Skin epidermis (tissue), 12 donors: Measurements from ENCODE around the gene DYNC1LI1.
A peak's percentile ranks its signal among the peaks of the same experiment; 100 is the strongest.
"Not testable (repeated sequence)": the region's sequence is repeated elsewhere in the genome, so short reads cannot be mapped to it uniquely, and the experiment has no call there.

Experiments
- H3K27ac ChIP-seq, 21 experiments: fragments of 200-600 bp; sonication (generic) in 11 of 21; one replicate each; pipeline ENCODE4 v1.5.0; 2020; ENCODE audit warnings: mild to moderate bottlenecking in 3 of 21, inconsistent platforms in 2 of 21, moderate library complexity in 2 of 21
- H3K4me3 ChIP-seq, 7 experiments: fragments of 200-600 bp; sonication (generic) in 2 of 7; one replicate each; pipeline ENCODE4 v1.5.0; 2020; ENCODE audit warnings: inconsistent platforms in 2 of 7, mild to moderate bottlenecking in 2 of 7, moderate library complexity in 1 of 7

The DYNC1LI1 gene

DNA sequence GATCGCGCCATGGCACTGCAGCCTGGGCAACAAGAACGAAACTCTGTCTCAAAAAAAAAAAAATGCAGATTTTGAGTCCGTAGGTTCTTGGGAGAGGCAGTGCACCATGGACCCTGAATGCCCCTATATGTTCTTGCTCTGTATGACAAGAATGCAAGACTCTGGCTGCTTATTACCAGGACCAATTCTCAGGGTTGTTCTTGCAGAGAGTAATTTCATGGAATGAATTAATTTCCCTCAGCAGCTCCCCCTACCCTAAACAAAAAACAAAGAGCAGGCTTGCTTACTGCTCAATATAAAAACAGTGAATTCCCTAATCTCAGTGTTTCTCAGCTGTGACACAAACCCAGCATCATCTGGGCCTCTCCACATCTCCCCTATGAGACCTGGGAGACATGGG, 20.5 kb upstream of the DYNC1LI1 start:
- Histone ChIP-seq H3K4me3 (no peak overlapping the region), H3K27ac (no peak overlapping the region)

DNA sequence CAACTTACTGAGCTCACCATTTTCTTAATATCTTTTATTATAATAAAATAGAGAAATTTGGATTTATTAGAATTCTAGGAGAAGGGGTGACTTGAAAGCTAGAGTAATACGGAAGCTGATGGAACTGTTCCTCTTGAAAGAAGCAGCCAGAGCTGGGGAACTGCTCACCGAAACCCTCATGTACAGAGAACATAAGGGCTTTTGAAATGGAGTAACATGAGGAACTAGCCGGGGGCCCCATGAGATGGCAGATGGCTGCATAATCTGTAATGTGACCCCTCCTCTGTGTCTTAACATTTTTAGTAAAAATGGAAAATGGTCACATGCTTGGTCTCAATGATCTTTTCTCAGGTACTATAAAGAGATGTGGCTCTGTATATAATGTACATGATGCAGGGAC, 15.7 kb upstream of the DYNC1LI1 start:
- H3K27ac ChIP-seq = no peak overlapping the region
- H3K4me3 ChIP-seq = no peak overlapping the region

DNA sequence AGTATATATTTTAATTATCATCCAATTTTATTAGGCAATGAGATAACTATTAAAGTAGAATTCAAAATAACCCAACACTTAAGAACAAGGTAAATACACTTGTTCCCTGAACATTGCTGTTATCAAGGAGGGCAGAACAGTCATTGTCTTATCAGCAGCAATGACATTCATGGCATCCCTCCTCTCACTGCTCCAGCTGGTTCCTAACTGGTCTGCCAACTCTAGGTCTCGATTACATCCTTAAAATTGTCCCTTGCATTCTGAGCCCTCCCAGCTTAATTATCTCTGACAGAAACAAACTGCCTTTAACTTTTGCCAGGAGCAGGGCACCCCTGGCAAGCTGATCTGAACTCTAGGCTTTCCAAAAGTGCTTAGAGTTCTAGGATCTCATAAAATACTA, 14.0 kb upstream of the DYNC1LI1 start:
- Histone ChIP-seq H3K4me3 (no peak overlapping the region), H3K27ac (no peak overlapping the region)

DNA sequence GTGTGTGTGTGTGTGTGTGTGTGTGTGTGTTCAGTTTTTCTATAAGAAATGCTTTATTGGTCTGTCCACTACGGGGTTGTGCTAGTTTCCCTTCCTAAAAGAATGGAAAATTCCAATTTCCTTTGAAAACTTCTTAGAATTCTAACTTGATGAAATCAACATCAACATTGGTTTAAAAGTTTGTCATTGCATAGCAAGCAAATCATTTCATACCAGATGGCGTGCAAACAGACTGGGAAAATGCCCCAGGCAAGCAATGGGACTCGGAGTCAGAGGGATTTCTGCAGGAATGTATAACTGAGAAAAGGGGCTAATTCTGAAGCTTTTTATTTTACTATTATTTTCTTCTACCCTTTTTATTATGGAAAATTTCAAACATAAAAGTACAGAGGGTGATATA, 13.1 kb upstream of the DYNC1LI1 start:
- no peak overlapping the region for H3K4me3 ChIP-seq

DNA sequence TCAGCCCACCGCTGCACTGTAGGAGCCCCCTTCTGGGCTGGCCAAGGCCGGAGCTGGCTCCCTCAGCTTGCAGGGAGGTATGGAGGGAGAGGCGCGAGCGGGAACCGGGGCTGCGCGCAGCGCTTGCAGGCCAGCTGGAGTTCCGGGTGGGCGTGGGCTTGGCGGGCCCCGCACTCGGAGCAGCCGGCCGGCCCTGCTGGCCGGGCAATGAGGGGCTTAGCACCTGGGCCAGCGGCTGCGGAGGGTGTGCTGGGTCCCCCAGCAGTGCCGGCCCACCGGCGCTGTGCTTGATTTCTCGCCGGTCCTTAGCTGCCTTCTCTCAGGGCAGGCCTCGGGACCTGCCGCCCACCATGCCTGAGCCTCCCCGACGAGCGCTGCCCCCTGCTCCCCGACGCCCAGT, 8.0 kb upstream of the DYNC1LI1 start:
- not testable (repeated sequence) for H3K4me3 ChIP-seq
- H3K27ac ChIP-seq = peak overlapping the region in 6 of 21 experiments; percentile 54 to 80 (median 72)

More for the DNA sequence above, 13.1 kb upstream of the DYNC1LI1 start:
- H3K27ac ChIP-seq = no peak overlapping the region

DNA sequence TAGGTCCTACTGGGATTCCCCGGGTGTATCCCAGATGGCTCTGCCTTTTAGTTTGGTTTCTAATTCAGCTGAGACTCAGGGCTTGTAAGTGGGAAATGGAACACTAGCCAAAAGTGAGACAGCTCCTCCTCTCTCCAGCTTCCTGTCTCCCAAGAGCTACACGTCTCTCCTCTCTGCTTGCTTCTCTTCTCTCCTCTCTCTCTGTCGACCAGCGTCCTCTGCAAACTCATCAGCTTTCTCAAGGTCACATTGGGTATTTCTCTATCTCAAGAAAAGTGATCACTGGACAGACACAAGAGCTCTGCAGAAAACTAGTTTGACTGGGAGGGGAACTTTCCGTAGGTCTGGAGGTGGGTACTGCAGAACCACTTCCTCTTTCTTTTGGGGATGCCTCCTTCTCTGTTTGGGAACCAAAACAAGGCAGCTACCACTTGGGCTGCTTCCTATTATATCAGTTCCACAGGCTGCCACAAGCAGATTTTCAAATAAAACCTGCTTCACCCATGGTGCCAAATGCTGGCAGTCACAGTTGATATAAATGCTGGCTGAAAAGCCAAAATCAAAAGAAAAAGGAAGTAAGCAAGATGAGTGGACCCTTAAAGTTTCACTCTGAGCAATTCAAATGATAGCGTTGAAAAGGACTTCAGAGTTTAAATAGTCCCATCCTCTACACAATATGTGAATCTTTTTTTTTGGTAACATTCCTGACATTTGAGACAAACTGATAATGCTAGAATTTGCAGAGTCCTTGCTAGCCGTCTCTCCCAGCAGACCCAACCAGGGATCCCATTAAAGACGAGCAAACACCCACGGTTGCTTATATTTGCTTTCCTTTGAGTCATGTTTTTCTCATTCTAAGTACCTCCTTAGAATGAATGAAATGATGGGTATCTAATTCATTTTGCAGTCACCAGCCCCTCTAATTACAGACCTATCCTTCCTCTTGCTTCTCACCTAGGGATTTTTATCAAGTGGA, 7.2 kb upstream of the DYNC1LI1 start:
- Histone ChIP-seq H3K27ac (peak overlapping the region in 19 of 21 experiments; percentile 2 to 80 (median 66)), H3K4me3 (peak overlapping the region in 3 of 7 experiments; percentile 7 to 22 (median 9))

DNA sequence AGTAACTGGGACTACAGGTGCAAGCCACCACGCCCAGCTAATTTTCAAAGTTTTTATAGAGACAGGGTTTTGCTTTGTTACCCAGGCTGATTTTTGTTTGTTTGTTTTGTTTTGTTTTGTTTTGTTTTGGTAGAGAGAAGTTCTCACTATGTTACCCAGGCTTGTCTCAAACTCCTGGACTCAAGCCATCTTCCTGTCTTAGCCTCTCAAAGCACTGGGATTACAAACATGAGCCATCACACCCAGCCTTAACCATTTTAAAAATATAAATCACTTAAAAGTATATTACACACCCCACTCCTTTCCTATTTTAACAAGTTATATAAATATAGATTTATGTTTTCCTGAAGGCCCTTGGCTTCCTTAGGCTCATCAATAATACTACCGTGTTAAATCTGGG, 6.5 kb upstream of the DYNC1LI1 start:
- no peak overlapping the region for H3K4me3 ChIP-seq
- peak overlapping the region in 19 of 21 experiments; percentile 2 to 80 (median 66) for H3K27ac ChIP-seq

DNA sequence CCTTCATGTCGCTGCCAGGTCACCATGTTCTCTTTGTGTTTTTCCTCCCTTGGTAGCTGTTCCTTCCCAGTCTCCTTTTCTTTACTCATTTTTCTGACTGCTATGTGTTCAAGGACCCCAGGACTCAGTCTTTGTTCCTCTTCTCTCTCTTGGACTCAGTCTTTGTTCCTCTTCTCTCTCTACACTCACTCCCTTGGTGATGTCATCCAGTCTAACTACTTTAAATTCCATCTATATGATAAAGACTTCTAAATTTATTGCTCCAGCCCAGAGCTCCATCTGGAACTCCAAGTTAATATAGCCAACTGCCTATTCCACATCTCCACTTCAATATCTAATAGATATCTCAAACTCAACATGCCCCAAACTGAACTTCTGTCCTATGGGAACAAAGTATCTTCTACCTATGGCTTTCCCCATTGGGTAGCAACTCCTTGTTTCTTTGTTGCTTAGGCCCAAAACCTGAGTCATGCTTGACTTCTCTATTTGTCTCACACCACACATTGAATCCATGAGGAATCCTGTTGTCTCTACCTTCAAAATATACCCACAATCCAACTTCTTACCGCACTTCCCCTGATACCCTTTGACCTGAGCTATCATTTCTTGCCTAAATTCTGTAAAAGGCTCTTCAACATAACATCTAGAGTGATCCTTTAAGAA, 4.9 kb upstream of the DYNC1LI1 start:
- peak overlapping the region in 1 of 21 experiments; percentile 48 for H3K27ac ChIP-seq

DNA sequence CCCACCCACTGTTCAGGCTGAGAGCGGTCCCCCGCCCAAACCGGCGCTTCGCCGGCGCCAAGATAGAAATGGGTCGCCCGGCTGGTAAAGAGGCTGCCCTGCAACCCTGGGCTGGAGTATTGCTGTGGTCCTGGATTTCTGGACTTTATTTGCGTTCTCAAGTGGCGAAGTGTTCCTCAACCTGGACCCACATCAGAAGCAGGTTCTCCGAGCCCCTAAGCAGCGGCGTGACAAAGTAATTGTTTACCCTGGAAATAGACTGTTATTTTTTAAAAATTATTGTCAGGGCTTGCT, 481 bp upstream of the DYNC1LI1 start:
- peak overlapping the region; percentile 71 to 96 (median 83) for H3K4me3 ChIP-seq

More for the DNA sequence above, 4.9 kb upstream of the DYNC1LI1 start:
- H3K4me3 ChIP-seq = no peak overlapping the region

DNA sequence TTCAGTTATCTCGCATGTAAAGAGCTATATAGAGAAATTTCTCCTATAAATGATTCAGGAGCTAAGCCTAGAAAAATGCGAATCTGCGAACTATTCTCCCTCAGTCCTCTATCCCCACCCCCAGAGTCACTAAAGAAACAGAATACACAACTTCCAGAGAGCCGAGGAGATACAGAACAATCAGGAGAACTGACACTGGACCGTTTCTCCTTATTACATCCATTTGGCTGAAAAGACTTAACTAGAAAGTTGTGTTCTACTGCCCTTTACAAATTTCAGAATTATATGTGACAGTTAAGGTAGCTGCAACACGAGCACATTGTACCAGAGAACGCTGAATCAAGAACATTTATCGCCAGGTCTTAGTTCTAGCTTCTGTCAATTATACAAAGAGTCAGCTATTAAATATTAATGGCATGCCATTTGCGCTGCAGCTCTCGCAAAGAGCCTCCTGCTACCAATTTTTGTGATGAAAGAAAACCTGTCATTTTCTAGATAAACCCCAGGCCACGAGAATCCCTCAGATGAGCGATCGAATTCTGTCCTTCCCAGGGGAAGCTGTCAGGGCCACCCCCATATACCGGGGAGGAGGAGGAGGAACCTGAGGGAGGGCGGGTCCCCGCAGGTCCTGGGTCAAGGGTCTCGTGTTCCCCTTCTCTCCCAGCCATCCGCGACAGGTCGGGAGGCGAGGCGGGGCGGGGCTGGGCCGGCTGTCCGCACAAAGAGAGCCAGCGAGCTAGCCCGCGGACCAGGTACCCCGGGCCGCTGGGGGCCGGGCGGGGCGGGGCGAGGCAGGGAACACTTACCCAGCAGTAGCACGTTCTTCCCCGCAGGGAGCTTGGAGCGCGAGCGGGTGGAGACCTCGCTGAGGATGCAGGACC, 878 bp downstream of the DYNC1LI1 start:
- peak overlapping the region; percentile 87 to 100 (median 96) for H3K27ac ChIP-seq
- H3K4me3 ChIP-seq = peak overlapping the region; percentile 71 to 96 (median 83)

More for the DNA sequence above, 481 bp upstream of the DYNC1LI1 start:
- peak overlapping the region; percentile 33 to 100 (median 96) for H3K27ac ChIP-seq

DNA sequence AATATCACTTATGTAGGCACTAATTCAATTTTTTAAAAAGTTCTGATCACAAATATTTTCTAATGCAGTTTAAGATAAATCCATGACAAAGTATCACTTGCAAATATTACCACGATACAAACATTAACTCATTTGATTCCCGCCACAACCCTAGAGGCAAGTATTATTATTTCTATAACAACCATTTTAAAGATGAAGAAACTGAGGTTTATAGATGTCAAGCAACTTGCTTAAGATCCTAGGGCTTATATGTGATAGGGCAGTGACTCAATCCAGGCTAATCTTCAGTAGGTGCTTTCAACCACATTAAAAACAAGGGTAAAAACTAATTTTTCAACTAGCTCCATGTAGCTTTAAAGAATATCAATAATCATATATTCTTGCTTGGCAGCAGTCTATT, 1.7 kb downstream of the DYNC1LI1 start:
- H3K4me3 ChIP-seq = peak overlapping the region in 5 of 7 experiments; percentile 71 to 96 (median 87)

DNA sequence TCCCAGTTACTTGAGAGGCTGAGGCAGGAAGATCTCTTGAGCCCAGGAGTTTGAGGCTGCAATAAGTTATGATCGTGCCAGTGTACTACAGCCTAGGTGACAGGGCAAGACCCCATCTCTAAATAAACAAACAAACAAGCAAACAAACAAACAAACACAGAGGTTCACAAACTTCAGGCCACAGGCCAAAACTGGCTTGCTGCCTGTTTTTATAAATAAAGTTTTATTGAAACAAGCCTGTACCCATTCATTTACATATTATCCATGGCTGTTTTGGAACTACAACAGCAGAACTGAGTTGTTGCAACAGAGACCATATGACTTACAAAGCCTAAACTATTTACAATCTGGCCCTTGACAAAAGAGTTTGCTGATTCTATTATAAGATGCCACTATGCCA, 6.5 kb downstream of the DYNC1LI1 start:
- Histone ChIP-seq H3K27ac (no peak overlapping the region), H3K4me3 (no peak overlapping the region)

More for the DNA sequence above, 1.7 kb downstream of the DYNC1LI1 start:
- H3K27ac ChIP-seq = peak overlapping the region in 2 of 21 experiments; percentile 98 to 100

DNA sequence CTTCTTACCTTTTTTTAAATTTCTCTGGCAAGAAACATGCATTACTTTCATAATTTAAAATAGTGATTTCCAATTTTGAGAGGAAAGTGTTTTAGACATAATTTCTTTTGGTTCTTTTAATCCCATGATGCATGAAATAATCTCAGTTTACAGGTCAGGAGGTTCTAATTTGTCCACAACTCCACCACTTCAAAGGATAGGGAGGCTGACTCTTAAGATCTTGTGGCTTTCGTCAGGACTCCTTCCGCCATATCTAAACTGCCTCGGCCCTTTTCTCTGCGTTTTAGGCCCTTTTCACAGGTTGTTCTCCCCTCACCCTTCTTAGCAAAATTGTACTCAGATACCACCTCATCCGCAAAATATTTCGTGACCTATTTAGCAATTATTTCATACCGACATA, 8.0 kb downstream of the DYNC1LI1 start:
- Histone ChIP-seq H3K27ac (no peak overlapping the region), H3K4me3 (no peak overlapping the region)

DNA sequence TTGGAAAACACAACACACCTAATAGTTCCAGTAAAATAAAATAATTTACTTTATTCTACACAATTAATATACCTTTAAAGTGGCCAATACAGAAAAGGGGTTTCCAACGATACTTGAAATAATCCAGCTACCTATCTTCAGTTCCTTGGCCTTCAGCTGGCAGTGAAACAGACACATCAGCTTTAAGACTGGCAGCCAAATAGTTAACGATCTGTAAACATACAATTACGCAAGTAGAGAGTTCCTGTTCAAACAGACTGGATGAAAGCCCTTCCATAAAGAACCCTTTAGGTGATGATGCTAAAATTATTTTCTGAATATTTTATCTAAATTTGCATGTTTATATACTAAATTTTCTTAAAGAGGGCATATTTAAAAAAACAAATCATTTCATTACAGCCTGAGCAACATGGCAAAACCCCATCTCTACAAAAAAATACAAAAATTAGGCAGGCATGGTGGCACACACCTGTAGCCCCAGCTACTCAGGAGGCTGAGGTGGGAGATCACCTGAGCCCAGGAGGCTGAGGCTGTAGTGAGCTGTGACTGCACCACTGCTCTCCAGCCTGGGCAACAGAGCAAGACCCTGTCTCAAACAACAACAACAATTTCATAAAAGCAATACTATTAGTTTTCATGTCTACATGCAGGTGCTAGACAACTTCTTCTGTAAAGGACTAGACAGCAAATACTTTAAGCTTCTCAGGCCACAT, 12.9 kb downstream of the DYNC1LI1 start:
- H3K4me3 ChIP-seq = no peak overlapping the region

DNA sequence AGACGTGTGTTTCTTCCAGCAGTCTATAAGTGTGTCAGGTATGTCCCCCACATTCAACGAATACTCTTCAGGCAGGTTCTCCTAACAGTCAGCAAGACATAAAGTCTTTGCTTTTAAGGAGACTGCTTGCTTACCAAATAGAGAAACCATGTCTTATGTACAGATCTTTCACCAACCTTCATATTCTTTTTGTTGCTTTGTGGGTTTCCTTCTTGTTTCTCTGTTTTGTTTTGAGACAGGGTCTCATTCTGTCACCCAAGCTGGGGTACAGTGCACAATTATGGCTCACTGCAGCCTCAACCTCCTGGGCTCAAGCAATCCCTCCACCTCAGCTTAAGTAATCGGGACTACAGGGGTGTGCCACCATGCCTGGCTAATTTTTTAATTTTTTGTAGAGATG, 14.3 kb downstream of the DYNC1LI1 start:
- Histone ChIP-seq H3K4me3 (no peak overlapping the region), H3K27ac (no peak overlapping the region)

More for the DNA sequence above, 12.9 kb downstream of the DYNC1LI1 start:
- no peak overlapping the region for H3K27ac ChIP-seq

DNA sequence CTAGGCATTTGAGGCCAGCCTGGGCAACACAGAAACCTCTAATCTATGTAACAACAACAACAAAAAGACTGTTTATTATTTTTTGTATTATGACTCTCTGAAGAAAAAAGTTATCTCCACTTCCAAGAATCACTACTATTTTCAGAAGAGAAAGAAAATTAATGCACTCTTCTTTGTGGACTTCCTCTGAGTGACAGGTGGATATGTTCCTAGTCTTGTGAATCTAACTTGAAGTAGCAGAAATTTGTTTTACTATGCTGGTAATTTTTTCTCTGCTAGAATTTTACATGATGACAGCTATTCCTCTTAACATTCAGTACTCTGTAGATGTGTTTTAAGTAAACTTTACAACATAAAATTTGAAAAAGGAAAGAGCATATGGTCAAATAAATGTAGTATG, 16.7 kb downstream of the DYNC1LI1 start:
- Histone ChIP-seq H3K27ac (no peak overlapping the region), H3K4me3 (no peak overlapping the region)

DNA sequence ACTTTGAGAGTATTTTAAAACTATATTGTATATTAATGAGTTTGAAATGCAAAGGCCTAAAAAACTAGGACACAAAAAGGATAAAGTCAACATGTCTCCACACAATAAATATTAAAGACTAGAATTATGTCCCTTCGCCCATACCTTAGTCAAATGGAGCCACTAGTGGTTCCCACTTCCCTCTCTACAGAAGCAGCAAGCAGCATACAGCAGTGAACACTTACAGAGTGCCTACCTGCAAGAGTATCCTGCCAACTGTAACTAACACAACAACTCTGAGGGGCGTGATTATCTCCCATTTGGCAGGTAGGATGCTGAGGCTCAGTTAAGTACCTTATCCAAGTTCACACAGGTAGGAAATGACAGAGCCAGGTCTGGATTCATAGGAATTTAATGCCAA, 17.2 kb downstream of the DYNC1LI1 start:
- H3K27ac ChIP-seq = no peak overlapping the region
- H3K4me3 ChIP-seq = no peak overlapping the region

DNA sequence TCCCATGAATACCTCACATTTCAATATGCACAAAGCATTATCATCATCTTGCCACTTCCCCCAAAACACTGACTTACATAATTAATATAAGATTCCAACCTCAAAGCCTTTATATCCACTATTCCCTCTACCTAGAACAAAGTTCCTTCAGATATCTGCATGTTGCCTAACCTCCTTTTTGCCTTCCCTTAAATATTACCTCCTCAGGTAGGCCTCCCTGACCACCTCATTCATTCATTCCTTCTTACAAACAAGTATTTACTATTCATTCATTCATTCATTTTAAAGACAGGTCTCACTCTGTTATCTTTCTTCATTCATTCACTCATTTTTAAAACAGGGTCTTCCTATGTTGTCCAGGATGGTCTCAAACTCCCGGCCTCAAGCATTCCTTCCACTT, 18.6 kb downstream of the DYNC1LI1 start:
- no peak overlapping the region for H3K27ac ChIP-seq
- H3K4me3 ChIP-seq = no peak overlapping the region

DNA sequence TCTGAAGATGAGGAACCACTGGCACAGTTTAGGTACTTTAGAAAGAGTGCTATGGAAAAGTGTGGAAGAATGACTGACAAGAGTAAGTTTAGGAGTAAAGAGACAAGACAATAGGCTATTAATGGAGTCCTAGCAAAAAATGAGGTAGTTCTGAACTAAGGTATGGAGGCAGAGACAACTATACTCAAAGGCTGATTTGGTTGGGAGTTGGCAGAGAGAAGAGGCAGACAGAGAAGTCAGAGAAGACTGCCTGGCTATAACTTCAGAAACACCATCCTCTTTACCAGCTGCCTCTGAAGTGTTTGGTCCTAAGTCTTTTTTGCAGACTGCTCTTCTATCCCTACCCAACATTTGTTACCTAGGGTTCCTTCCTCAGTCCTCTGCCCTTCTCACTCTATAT, 19.2 kb downstream of the DYNC1LI1 start:
- no peak overlapping the region for H3K4me3 ChIP-seq
- H3K27ac ChIP-seq = no peak overlapping the region
